Gastroesophageal sphincter (tissue), 4 donors: Measurements from ENCODE around the gene USP17L18. TPM values are rescaled to one million over a fixed set of nuclear protein-coding genes. Genes with fewer than 3 reads are reported as not detected.
"Not testable (repeated sequence)": the region's sequence is repeated elsewhere in the genome, so short reads cannot be mapped to it uniquely, and the experiment has no call there.

Source experiments
- ATAC-seq: fragments of 150-250 bp; one replicate; pipeline ENCODE4 v1.9.1; 2016; ENCODE audit warnings: mild to moderate bottlenecking, moderate library complexity
- H3K27ac ChIP-seq, 4 donors: fragments of 200-600 bp; sonication (generic) in 3 of 4; 1 replicate in 3 of 4; 2 replicates in 1 of 4; pipeline ENCODE4 v1.5.1; 2016 to 2019
- H3K27me3 ChIP-seq: fragments of 200-600 bp; sonication (generic); one replicate; pipeline ENCODE4 v1.5.1; 2019
- H3K36me3 ChIP-seq, 2 donors: fragments of 200-600 bp; sonication (generic); one replicate each; pipeline ENCODE4 v1.5.1; 2019; ENCODE audit warnings: control low read depth in 1 of 2
- H3K4me1 ChIP-seq, 3 donors: fragments of 200-600 bp; sonication (generic); 1 replicate in 2 of 3; 2 replicates in 1 of 3; pipeline ENCODE4 v1.5.1; 2016 to 2019; ENCODE audit warnings: control low read depth in 2 of 3
- H3K4me3 ChIP-seq, 2 donors: fragments of 200-600 bp; sonication (generic); one replicate each; pipeline ENCODE4 v1.5.1; 2019; ENCODE audit warnings: mild to moderate bottlenecking in 1 of 2, moderate library complexity in 1 of 2
- H3K9me3 ChIP-seq, 3 donors: fragments of 200-600 bp; sonication (generic); one replicate each; pipeline ENCODE4 v1.5.1; 2017 to 2019; ENCODE audit warnings: control low read depth in 2 of 3
- WGBS, 2 donors: methylation state at CpG; one replicate each; pipeline ENCODE4 v1.1.5; 2018; ENCODE audit warnings: low coverage in 1 of 2; 5-methylcytosine and 5-hydroxymethylcytosine counted together
- total RNA-seq, 4 donors: library from RNA; depleted of rRNA; stranded (reverse); fragments of >200 nt; gene quantifications; one replicate each; pipeline ENCODE4 v1.1.0, GENCODE V29; 2016

USP17L18 gene
- total RNA-seq, 4 donors from 2014 or later = not detected

DNA sequence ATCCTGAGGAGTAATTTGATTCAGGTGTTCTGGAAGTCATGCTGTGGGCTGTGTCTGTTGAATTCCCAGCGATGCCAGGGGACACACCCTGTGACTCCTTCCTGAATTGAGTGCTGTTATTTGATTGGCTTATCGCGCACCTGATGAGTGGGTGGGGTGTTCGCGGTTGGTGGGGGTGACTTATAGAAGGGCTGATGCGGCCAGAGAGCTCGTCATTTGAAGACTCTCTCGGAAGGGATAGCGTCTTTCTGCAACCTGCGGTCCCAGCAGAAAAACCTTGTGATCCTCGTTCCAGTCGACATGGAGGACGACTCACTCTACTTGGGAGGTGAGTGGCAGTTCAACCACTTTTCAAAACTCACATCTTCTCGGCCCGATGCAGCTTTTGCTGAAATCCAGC lies 18.9 kb downstream of the USP17L18 start, which contains the start of gene USP17L22:
TSS of gene USP17L22 (plus strand) at position 301 of the 400 bp plus-strand sequence. CDS start at position 301, 0 bp downstream.
- not testable (repeated sequence) for H3K27me3 ChIP-seq, ATAC-seq, H3K4me3 ChIP-seq, H3K36me3 ChIP-seq, H3K27ac ChIP-seq, H3K4me1 ChIP-seq, H3K9me3 ChIP-seq
- no CpG with 5 or more reads among the region's 15 CpGs for WGBS, 2 donors

DNA sequence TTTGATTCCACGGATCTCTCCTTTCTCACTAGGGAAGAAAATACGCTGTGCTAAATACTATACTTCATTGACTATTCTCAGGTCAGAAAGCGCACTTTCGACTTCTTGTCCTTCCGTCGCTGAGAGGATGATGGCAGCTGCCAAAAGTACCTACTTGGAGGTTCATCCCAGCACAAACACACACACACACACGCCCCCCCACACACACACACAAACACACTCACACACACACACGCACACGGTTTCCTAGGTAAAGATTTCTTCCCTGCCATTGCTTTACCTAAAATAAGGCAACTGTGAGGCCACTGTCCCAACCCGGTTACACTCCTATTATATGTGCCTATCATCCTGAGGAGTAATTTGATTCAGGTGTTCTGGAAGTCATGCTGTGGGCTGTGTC lies 23.3 kb downstream of the USP17L18 start:
- 87% methylated on average over 8 of the region's 10 CpGs for WGBS, 2 donors
- not testable (repeated sequence) for ATAC-seq

More for the DNA sequence above, 23.3 kb downstream of the USP17L18 start:
- H3K4me1 ChIP-seq, H3K36me3 ChIP-seq, H3K4me3 ChIP-seq, H3K27ac ChIP-seq, H3K27me3 ChIP-seq, H3K9me3 ChIP-seq: not testable (repeated sequence)

Other genes with a start within 250 kb of the USP17L18 start
- not detected for gene FAM90A26, start 78.2 kb upstream of the USP17L18 start, total RNA-seq
- gene USP17L10, start 38.0 kb upstream of the USP17L18 start, total RNA-seq = not detected
- not detected for gene USP17L11, start 33.2 kb upstream of the USP17L18 start, total RNA-seq
- gene USP17L12, start 28.5 kb upstream of the USP17L18 start, total RNA-seq = not detected
- gene USP17L13, start 23.7 kb upstream of the USP17L18 start, total RNA-seq = not detected
- gene USP17L15, start 14.2 kb upstream of the USP17L18 start, total RNA-seq = not detected
- gene USP17L17, start 4.8 kb upstream of the USP17L18 start, total RNA-seq = not detected
- gene USP17L19, start 4.7 kb downstream of the USP17L18 start, total RNA-seq = not detected
- gene USP17L20, start 9.5 kb downstream of the USP17L18 start, total RNA-seq = not detected
- not detected for gene USP17L21, start 14.2 kb downstream of the USP17L18 start, total RNA-seq
- not detected for gene USP17L22, start 19.0 kb downstream of the USP17L18 start, total RNA-seq
- not detected for gene USP17L24, start 76.5 kb downstream of the USP17L18 start, total RNA-seq
- not detected for gene USP17L25, start 81.3 kb downstream of the USP17L18 start, total RNA-seq
- not detected for gene USP17L26, start 86.0 kb downstream of the USP17L18 start, total RNA-seq
- gene USP17L5, start 90.8 kb downstream of the USP17L18 start, total RNA-seq = not detected
- not detected for gene USP17L27, start 95.5 kb downstream of the USP17L18 start, total RNA-seq
- not detected for gene USP17L28, start 100.3 kb downstream of the USP17L18 start, total RNA-seq
- not detected for gene USP17L29, start 105.0 kb downstream of the USP17L18 start, total RNA-seq
- gene USP17L30, start 114.5 kb downstream of the USP17L18 start, total RNA-seq = not detected
- not detected for gene DEFB131A, start 195.8 kb downstream of the USP17L18 start, total RNA-seq